Erythroblast (primary cell): Measurements from ENCODE around the gene ENTPD1.

Source experiments
- GATA1 ChIP-seq: IDR thresholded peaks from 2 replicates; pipeline ENCODE4 v1.6.1; 2011; ENCODE audit warnings: low read depth, mild to moderate bottlenecking, control low read depth, low read length, moderate library complexity
- POLR2A ChIP-seq: IDR thresholded peaks from 2 replicates; pipeline ENCODE4 v1.6.1; 2011; ENCODE audit warnings: mild to moderate bottlenecking, low read length

DNA sequence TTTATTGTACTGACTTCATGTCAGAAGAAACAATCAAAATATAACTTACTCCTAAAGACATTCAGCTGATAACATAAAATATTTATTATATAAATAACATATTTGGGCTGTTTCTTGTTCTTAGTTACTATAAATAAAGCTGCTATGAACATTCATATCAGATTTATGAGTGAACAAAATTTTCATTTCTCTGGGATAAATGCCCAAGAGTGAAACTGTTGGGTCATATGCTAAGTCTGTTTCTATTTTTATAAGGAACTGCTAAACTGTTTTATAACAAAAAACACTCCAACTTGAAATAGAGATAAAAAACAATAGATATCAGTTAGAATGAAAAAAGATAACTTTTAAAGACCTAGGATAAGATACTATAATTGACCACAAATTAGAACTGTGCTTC lies 125.4 kb downstream of the ENTPD1 start:
- TF ChIP-seq POLR2A, result no peak
- TF ChIP-seq GATA1, result no peak
